Activated CD4-positive, alpha-beta T cell treated with anti-CD3 and anti-CD28 coated beads, Interleukin-2, Interleukin-6, amounts not matched to agents 100 ng/mL and 50 ng/mL, durations not matched to agents 16 hours and 8 hours (primary cell): ENCODE data around the gene RLF.
A peak's percentile ranks its signal among the peaks of the same experiment; 100 is the strongest.
"Not testable (repeated sequence)": the region's sequence is repeated elsewhere in the genome, so short reads cannot be mapped to it uniquely, and the experiment has no call there.

Experiments used
- DNase-seq: peaks from one replicate; pipeline ENCODE4 v3.0.0-alpha.2; 2020

RLF gene

GRCh38 chr1:40162753-40163441, 1.7 kb downstream of the RLF start:
- peak; percentile 27 for DNase-seq

- DNase-seq, result no peak
These were observed 6.1 kb downstream of the RLF start for GRCh38 chr1:40167317-40167716.

- no peak for DNase-seq
These were observed 9.8 kb downstream of the RLF start for GRCh38 chr1:40171036-40171435.

GRCh38 chr1:40174788-40175187, 13.6 kb downstream of the RLF start:
- no peak for DNase-seq

DNA sequence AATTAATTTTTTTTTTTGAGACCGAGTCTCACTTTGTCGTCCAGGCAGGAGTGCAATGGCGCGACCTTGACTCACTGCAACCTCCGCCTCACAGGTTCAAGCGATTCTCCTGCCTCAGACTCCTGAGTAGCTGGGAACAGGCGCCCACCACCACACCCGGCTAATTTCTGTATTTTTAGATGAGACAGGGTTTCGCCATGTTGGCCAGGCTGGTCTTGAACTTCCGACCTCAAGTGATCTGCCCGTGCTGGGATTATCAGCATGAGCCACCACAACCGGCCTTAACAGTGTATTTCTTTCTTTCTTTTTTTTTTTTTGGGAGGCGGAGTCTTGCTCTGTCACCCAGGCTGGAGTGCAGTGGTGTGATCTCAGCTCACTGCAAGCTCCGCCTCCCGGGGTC, 15.8 kb downstream of the RLF start:
- DNase-seq, result not testable (repeated sequence)

- DNase-seq, result no peak
These were observed 17.0 kb downstream of the RLF start for GRCh38 chr1:40178200-40178599.

GRCh38 chr1:40179496-40180089, 18.4 kb downstream of the RLF start:
- DNase-seq, result no peak

DNA sequence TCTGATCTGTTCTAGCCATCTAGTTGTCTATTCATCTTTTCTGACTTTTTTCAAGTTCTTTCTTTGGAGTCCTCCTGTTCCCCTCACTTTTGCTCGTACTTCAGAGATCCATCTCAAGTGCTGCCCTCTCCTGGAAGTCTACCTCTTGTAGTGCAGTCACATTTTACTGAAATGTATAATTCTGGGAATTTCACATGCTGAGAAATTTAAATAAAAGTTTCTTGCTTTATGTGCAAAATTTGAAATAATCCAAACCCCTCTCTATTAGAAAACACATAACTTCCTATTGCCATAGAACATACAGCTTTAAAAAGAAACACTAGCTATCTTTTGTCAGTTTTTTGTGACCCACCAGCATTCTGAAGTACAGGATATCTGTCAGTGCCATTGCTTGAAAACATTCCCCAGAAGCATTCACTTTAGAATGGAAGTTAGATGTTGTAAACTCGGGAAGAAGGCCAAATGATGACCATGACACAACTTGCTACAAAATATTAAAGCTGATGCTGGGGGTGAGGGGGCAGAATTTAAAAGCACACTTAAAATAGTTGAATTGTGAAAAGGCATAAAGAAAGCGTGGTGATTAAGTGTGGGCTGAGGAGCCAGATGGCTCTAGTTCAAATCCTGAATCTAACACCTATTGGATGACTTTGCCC, 22.0 kb downstream of the RLF start:
- DNase-seq, result peak; percentile 25

DNA sequence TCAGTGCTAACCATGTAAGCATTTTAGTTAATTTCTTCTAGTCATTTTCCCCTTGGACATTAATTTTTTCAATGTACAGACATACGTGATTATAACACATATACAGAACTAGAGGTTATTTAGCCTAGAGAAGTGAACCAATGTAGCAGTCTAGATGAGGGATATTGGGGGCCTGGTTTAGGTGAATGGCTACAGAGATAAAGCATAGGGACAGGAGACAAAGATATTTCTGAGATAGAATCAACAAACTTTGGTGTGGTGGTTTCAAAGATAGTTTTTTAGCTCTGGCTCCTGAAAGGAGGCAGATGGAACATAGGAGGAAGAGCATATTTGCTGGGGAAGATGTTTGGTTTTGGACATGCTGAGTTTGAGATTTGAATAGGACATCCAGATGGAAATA, 23.0 kb downstream of the RLF start:
- DNase-seq, result no peak

GRCh38 chr1:40185951-40186864, 25.0 kb downstream of the RLF start:
- DNase-seq, result peak; percentile 82

GRCh38 chr1:40187399-40187798, 26.2 kb downstream of the RLF start:
- DNase-seq, result no peak

- not testable (repeated sequence) for DNase-seq
These were observed 33.5 kb downstream of the RLF start for GRCh38 chr1:40194639-40195038.

GRCh38 chr1:40197656-40198055, 36.5 kb downstream of the RLF start:
- no peak for DNase-seq

DNA sequence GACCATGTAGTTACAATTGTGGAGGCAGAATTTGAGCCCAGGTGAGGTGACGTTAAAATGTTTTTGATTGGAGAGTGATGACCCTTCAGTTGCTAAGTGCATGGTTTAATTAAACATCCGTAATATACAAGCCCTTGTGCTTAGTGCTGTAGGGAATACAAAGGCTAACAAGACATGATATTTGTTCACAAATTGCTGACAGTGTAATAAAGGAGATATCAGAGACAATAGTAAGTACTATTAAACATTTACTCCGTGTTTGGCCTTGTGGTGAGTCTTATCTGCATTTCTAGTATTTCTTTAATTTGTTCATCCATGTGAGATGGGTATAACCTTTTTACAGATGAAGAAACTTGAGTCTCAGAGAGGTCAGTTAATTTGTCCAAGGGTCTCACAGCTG, 37.9 kb downstream of the RLF start:
- DNase-seq, result no peak

- no peak for DNase-seq
These were observed 43.7 kb downstream of the RLF start for GRCh38 chr1:40204856-40205255.

DNA sequence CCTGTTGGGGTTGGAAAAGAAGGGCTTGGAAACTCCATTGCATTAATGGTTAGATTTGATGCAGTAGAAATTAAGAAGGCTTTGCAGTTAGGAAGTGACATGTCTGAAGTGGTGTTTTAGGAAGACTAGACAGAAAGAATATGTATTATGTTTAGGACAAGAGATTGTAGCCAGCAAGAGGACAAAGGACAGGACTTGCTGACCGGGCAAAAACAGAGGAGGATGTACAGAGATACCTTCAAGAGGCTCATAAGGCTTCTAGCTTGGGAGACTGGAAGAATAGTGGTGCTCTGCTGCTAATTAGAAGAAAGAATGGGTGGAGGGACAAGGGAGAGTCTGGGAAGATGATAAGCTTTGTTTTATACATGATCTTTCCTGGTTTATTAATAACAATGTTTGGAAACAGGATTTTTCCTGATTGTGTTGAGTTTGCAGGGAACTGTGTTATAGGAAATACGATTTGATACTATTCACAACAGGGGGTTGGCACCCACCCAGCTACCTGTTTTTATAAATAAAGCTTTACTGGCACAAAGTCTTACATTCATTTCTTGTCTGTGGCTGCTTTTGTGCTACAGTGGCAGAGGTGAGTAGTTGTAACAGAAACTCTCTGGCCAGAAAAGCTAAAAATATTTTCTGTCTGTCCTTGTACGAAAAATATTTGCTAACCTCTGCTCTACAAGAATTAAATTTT, 49.5 kb downstream of the RLF start:
- DNase-seq, result no peak

- no peak for DNase-seq
These were observed 57.1 kb downstream of the RLF start for GRCh38 chr1:40218333-40218732.

GRCh38 chr1:40221471-40221905, 60.3 kb downstream of the RLF start:
- DNase-seq, result not testable (repeated sequence)

DNA sequence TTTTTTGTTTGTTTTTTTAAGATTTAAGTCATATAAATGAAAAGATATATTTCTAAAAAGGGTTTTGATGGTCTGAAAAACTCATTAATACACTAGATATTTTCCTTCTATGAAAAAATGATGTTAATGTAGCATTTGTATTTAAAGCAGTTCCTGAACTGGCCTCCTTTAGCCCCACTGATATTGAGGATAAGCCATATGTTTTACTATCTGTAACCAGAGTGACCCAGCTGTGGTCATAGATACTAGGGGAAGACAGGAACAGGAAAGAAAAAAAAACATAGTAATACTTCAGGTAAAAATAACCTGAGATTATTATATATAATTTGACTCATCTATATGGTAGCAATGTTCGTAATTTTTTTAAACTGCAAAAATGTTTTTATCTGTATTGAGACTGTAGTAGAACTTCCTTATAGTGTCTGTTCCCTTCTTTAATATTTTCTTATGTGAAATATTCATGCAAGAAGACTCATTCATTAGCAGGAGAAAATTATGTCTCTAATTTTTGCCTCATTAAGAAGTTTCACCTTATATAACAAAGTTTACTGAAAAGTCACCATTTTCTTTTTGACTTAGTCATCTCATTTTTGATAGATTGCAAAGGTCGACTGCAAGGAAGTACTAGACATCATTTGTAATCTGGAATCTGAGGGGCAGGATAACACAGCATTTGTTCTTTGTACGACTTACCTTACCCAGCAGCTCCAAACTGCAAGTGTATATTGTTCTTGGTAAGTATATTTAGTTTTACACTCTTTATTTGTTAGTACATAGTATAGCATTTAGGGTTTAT, 61.0 kb downstream of the RLF start:
- DNase-seq, result no peak

- peak; percentile 70 for DNase-seq
These were observed 62.9 kb downstream of the RLF start for GRCh38 chr1:40224040-40224439.

DNA sequence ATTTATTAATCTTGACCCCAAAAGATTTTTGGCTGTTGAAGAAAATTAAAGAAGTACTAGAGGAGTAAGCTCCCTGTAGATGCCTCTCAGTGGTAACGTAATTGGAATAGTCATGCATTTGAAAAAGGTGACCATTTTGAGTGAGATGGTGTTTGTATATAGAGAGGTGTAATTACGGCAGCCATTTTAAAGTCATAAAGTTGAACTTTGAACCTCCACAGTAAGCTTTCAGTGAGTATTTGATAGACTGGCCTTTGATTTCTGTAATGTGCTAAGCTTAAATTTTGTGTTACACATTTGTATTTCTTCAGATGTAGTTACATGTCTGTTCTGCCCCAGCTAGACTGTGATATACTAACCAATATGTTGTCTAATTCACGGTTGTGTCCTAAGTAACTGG, 65.0 kb downstream of the RLF start:
- no peak for DNase-seq

DNA sequence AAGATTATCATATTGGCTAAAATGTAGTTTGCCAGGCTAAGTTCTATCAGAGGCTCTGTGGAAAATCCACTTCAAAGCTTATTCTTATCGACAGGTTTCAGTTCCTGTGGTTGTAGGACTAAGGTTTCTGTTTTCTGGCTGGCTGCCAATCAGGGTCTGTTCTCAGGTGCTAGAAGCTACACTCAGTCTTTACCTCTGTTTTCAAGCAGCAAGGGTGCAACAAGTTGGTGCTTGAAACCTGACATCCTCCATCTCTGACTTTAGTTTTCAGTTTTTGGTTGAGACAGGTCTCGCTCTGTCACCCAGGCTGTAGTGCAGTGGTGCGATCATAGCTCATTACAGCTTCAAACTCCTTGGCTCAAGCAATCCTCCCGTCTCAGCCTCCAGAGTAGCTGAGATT, 71.3 kb downstream of the RLF start:
- peak; percentile 88 for DNase-seq
